Astrocyte (in vitro differentiated cells and primary cell): ENCODE results near the gene RUNDC1. TPM values are rescaled to one million over a fixed set of nuclear protein-coding genes. Genes with fewer than 3 reads are reported as not detected.
A peak's percentile ranks its signal among the peaks of the same experiment; 100 is the strongest.
"Not testable (repeated sequence)": the region's sequence is repeated elsewhere in the genome, so short reads cannot be mapped to it uniquely, and the experiment has no call there.

Source experiments
- DNase-seq: peaks from one replicate; pipeline ENCODE4 v3.0.0-alpha.2; 2010; ENCODE audit warnings: low read depth
- FAIRE-seq: peaks from 2 replicates; lab custom pipeline; 2011; peaks lifted over from hg19 to GRCh38; lab: Jason Lieb, UNC
- H2AFZ ChIP-seq: 2 replicates; pipeline ENCODE4 v1.6.0; 2012; ENCODE audit warnings: low read depth, low read length, inconsistent platforms
- H3K27ac ChIP-seq: 2 replicates; pipeline ENCODE4 v1.5.1; 2011; ENCODE audit warnings: low read depth, low read length, inconsistent platforms
- H3K27me3 ChIP-seq: 2 replicates; pipeline ENCODE4 v1.6.0; 2011; ENCODE audit warnings: low read length, inconsistent platforms; ENCODE audit not compliant: insufficient read depth
- H3K36me3 ChIP-seq: 2 replicates; pipeline ENCODE4 v1.5.1; 2011; ENCODE audit warnings: low read length, inconsistent platforms; ENCODE audit not compliant: insufficient read depth
- H3K4me1 ChIP-seq: 2 replicates; pipeline ENCODE4 v1.5.1; 2011; ENCODE audit warnings: low read length, inconsistent platforms; ENCODE audit not compliant: insufficient read depth
- H3K4me2 ChIP-seq: 2 replicates; pipeline ENCODE4 v1.6.0; 2012; ENCODE audit warnings: low read length, inconsistent platforms
- H3K4me3 ChIP-seq: 2 replicates; pipeline ENCODE4 v1.5.1; 2011; ENCODE audit warnings: low read depth, mild to moderate bottlenecking, low read length, inconsistent platforms; ENCODE audit not compliant: insufficient read depth
- H3K79me2 ChIP-seq: 2 replicates; pipeline ENCODE4 v1.6.0; 2012; ENCODE audit warnings: mild to moderate bottlenecking, low read length, inconsistent platforms; ENCODE audit not compliant: insufficient read depth
- H3K9ac ChIP-seq: 2 replicates; pipeline ENCODE4 v1.6.0; 2012; ENCODE audit warnings: mild to moderate bottlenecking, low read length, inconsistent platforms
- H3K9me3 ChIP-seq: 2 replicates; pipeline ENCODE4 v1.5.1; 2012; ENCODE audit warnings: low read depth, mild to moderate bottlenecking, low read length, inconsistent platforms; ENCODE audit not compliant: insufficient read depth
- H4K20me1 ChIP-seq: 2 replicates; pipeline ENCODE4 v1.6.0; 2012; ENCODE audit warnings: low read length, inconsistent platforms; ENCODE audit not compliant: insufficient read depth
- H3K27ac Mint-ChIP-seq: one replicate; pipeline ENCODE4 v1.8.0; 2021; ENCODE audit warnings: mild to moderate bottlenecking, mixed read lengths; ENCODE audit not compliant: unreplicated experiment
- H3K27me3 Mint-ChIP-seq: one replicate; pipeline ENCODE4 v1.8.0; 2021; ENCODE audit warnings: low read depth, mixed read lengths; ENCODE audit not compliant: unreplicated experiment
- H3K36me3 Mint-ChIP-seq: one replicate; pipeline ENCODE4 v1.8.0; 2021; ENCODE audit warnings: low read depth, mixed read lengths; ENCODE audit not compliant: unreplicated experiment
- H3K4me1 Mint-ChIP-seq: one replicate; pipeline ENCODE4 v1.8.0; 2021; ENCODE audit warnings: low read depth, mixed read lengths; ENCODE audit not compliant: unreplicated experiment
- H3K4me3 Mint-ChIP-seq: one replicate; pipeline ENCODE4 v1.8.0; 2021; ENCODE audit warnings: mild to moderate bottlenecking, moderate library complexity, mixed read lengths; ENCODE audit not compliant: unreplicated experiment
- H3K9me3 Mint-ChIP-seq: one replicate; pipeline ENCODE4 v1.8.0; 2021; ENCODE audit warnings: mild to moderate bottlenecking, mixed read lengths; ENCODE audit not compliant: unreplicated experiment
- CTCF ChIP-seq: IDR thresholded peaks from 2 replicates; pipeline ENCODE4 v1.5.1; 2011; ENCODE audit warnings: low read depth, mild to moderate bottlenecking, inconsistent platforms, low read length, moderate library complexity; ENCODE audit not compliant: insufficient read depth
- EZH2 ChIP-seq: IDR thresholded peaks from 2 replicates; pipeline ENCODE4 v1.6.1; 2012; ENCODE audit warnings: mild to moderate bottlenecking, low read length, inconsistent platforms; ENCODE audit not compliant: insufficient read depth
- total RNA-seq: library from RNA; stranded (reverse); gene quantifications from 2 replicates; pipeline ENCODE4 v1.2.1, GENCODE V29; 2021

Gene RUNDC1
- total RNA-seq, 1 donor from 2014 or later: 13.8 TPM

GRCh38 chr17:42975265-42975664 is 5.1 kb upstream of the RUNDC1 start:
- Histone ChIP-seq H3K36me3 (no peaks in the 10 kb centered on the region), H3K4me2 (no peak overlapping the region), H3K27ac (no peak overlapping the region), H3K79me2 (no peaks in the 10 kb centered on the region), H4K20me1 (no peaks in the 10 kb centered on the region), H3K27me3 (no peaks in the 10 kb centered on the region), H3K4me1 (peaks cover 10% of the 10 kb centered on the region), H3K9ac (no peak overlapping the region), H2AFZ (no peak overlapping the region), H3K9me3 (no peaks in the 10 kb centered on the region), H3K4me3 (no peak overlapping the region)
- Mint-ChIP-seq H3K36me3 (peaks cover 6% of the 10 kb centered on the region), H3K9me3 (no peaks in the 10 kb centered on the region), H3K4me1 (peaks cover 7% of the 10 kb centered on the region), H3K27ac (no peak overlapping the region), H3K27me3 (no peaks in the 10 kb centered on the region), H3K4me3 (no peak overlapping the region)
- no peak for FAIRE-seq
- DNase-seq: no peak
- TF ChIP-seq EZH2 (no peak), CTCF (no peak)

GRCh38 chr17:42975701-42976100 is 4.7 kb upstream of the RUNDC1 start:
- not testable (repeated sequence) for H2AFZ ChIP-seq, H3K27ac Mint-ChIP-seq

GRCh38 chr17:42979511-42980273 is 673 bp upstream of the RUNDC1 start, which contains the start of gene PTGES3L:
TSS of gene PTGES3L (minus strand) at chr17:42980080. CDS start at chr17:42980053, 27 bp downstream.
- peak; percentile 36 for DNase-seq

More at GRCh38 chr17:42975701-42976100, 4.7 kb upstream of the RUNDC1 start:
- H4K20me1 ChIP-seq, H3K4me3 Mint-ChIP-seq, H3K36me3 Mint-ChIP-seq, H3K4me2 ChIP-seq, FAIRE-seq, H3K4me1 Mint-ChIP-seq, H3K27ac ChIP-seq, H3K4me3 ChIP-seq, H3K9me3 ChIP-seq, H3K36me3 ChIP-seq, H3K9me3 Mint-ChIP-seq, H3K27me3 ChIP-seq, H3K79me2 ChIP-seq, DNase-seq, H3K27me3 Mint-ChIP-seq, H3K9ac ChIP-seq: not testable (repeated sequence)
- peaks cover 11% of the 10 kb centered on the region for H3K4me1 ChIP-seq

More at GRCh38 chr17:42979511-42980273, 673 bp upstream of the RUNDC1 start, which contains the start of gene PTGES3L:
- Mint-ChIP-seq H3K4me3 (peak within 1 kb of the TSS; percentile 100), H3K9me3 (no peaks in the 10 kb centered on the region), H3K36me3 (peaks cover 5% of the 10 kb centered on the region), H3K4me1 (peaks cover 11% of the 10 kb centered on the region), H3K27ac (peak within 1 kb of the TSS; percentile 98), H3K27me3 (no peaks in the 10 kb centered on the region)
- H3K9me3 ChIP-seq: no peaks in the 10 kb centered on the region
- H4K20me1 ChIP-seq: peaks cover 21% of the 10 kb centered on the region
- peak within 1 kb of the TSS; percentile 91 for H3K4me2 ChIP-seq
- H3K36me3 ChIP-seq: no peaks in the 10 kb centered on the region
- no peak for FAIRE-seq
- peaks cover 20% of the 10 kb centered on the region for H3K79me2 ChIP-seq
- H3K9ac ChIP-seq: peak within 1 kb of the TSS; percentile 83
- H3K27me3 ChIP-seq: no peaks in the 10 kb centered on the region
- peaks cover 17% of the 10 kb centered on the region for H3K4me1 ChIP-seq
- peak within 1 kb of the TSS; percentile 77 for H3K4me3 ChIP-seq
- H2AFZ ChIP-seq: peak within 1 kb of the TSS; percentile 85
- TF ChIP-seq CTCF: no peak
- no peak for TF ChIP-seq EZH2
- peak within 1 kb of the TSS; percentile 43 for H3K27ac ChIP-seq
